Endothelial cell of hepatic sinusoid (primary cell): ENCODE measurements around the gene ANG.
"Not testable (repeated sequence)": the region's sequence is repeated elsewhere in the genome, so short reads cannot be mapped to it uniquely, and the experiment has no call there.

Source experiments
- in situ Hi-C: cut with HindIII; loops from 2 replicates; pipeline ENCODE4 v1.10.0; 2017; ENCODE audit warnings: low sequenced_read_pairs

The ANG gene

GRCh38 chr14:20734430-20734806 is 45.9 kb downstream of the ANG start:
- in situ Hi-C loops = no loop called here

- in situ Hi-C loops = not testable (repeated sequence)
These were observed 49.7 kb downstream of the ANG start for GRCh38 chr14:20738292-20738691.

GRCh38 chr14:20742132-20742531 is 53.6 kb downstream of the ANG start:
- in situ Hi-C loops = no loop called here

- in situ Hi-C loops = no loop called here
These were observed 55.0 kb downstream of the ANG start for GRCh38 chr14:20743556-20743955.
